Midbrain (tissue), 1 donor: ENCODE data around the gene LAMTOR3.
A peak's percentile ranks its signal among the peaks of the same experiment; 100 is the strongest.

Source experiments
- DNase-seq: peaks from one replicate; lab custom pipeline; 2025; lab: John Stamatoyannopoulos, UW

Gene LAMTOR3

GRCh38 chr4:99894161-99894997, at the start of gene LAMTOR3:
TSS of gene LAMTOR3 (minus strand) at chr4:99894427. CDS start at chr4:99893963, 464 bp downstream.
- DNase-seq, result peak; percentile 95

GRCh38 chr4:99938243-99938753, 44.1 kb upstream of the LAMTOR3 start:
- no peak for DNase-seq

- DNase-seq, result no peak
These were observed 40.7 kb upstream of the LAMTOR3 start for GRCh38 chr4:99934891-99935290.

GRCh38 chr4:99927566-99927965, 33.3 kb upstream of the LAMTOR3 start:
- no peak for DNase-seq

GRCh38 chr4:99921174-99921573, 26.9 kb upstream of the LAMTOR3 start:
- no peak for DNase-seq

GRCh38 chr4:99918656-99919055, 24.4 kb upstream of the LAMTOR3 start:
- DNase-seq, result no peak

GRCh38 chr4:99917575-99917974, 23.3 kb upstream of the LAMTOR3 start:
- no peak for DNase-seq

GRCh38 chr4:99915449-99915848, 21.2 kb upstream of the LAMTOR3 start:
- no peak for DNase-seq

GRCh38 chr4:99894998-99895397, 771 bp upstream of the LAMTOR3 start:
- no peak for DNase-seq

GRCh38 chr4:99893839-99894160, 427 bp downstream of the LAMTOR3 start:
- DNase-seq, result no peak

- DNase-seq, result no peak
These were observed 1.2 kb downstream of the LAMTOR3 start for GRCh38 chr4:99893029-99893428.

- DNase-seq, result no peak
These were observed 2.9 kb downstream of the LAMTOR3 start for GRCh38 chr4:99891351-99891750.

GRCh38 chr4:99887837-99888236, 6.4 kb downstream of the LAMTOR3 start:
- DNase-seq, result no peak

GRCh38 chr4:99886146-99886545, 8.1 kb downstream of the LAMTOR3 start:
- no peak for DNase-seq

GRCh38 chr4:99885687-99886086, 8.5 kb downstream of the LAMTOR3 start:
- no peak for DNase-seq

GRCh38 chr4:99885063-99885664, 9.1 kb downstream of the LAMTOR3 start:
- DNase-seq, result peak; percentile 19

GRCh38 chr4:99879458-99879857, 14.8 kb downstream of the LAMTOR3 start:
- DNase-seq, result no peak

GRCh38 chr4:99878604-99879003, 15.6 kb downstream of the LAMTOR3 start:
- DNase-seq, result no peak

- no peak for DNase-seq
These were observed 17.3 kb downstream of the LAMTOR3 start for GRCh38 chr4:99876946-99877345.

- no peak for DNase-seq
These were observed 19.2 kb downstream of the LAMTOR3 start for GRCh38 chr4:99875071-99875470.

- DNase-seq, result no peak
These were observed 21.7 kb downstream of the LAMTOR3 start for GRCh38 chr4:99872570-99872969.

GRCh38 chr4:99868126-99868596, 26.1 kb downstream of the LAMTOR3 start:
- no peak for DNase-seq

GRCh38 chr4:99863804-99864203, 30.4 kb downstream of the LAMTOR3 start:
- DNase-seq, result no peak
